ENCODE results near the gene RIPOR3.

DNA sequence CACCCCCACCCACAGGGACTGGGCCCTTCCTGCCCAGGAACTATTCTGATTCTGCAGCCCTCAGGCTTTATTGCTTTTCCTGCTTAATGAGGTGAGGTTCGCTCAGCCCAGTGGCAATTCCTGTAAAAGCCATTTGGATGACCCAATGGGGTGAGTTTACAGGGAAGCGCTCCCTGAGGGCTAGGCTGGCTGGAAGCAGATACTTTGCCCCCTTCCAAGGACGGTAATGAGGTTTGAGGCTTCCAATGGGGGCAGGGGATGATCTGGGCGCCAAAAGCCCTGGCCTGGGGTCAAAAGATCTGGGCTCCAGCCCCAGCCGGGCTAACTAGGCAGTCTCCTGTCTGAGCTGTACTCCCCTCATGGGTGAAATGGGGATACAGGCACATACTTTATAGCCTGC lies 41.8 kb downstream of the RIPOR3 start:
- TF ChIP-seq, protein P1, sequence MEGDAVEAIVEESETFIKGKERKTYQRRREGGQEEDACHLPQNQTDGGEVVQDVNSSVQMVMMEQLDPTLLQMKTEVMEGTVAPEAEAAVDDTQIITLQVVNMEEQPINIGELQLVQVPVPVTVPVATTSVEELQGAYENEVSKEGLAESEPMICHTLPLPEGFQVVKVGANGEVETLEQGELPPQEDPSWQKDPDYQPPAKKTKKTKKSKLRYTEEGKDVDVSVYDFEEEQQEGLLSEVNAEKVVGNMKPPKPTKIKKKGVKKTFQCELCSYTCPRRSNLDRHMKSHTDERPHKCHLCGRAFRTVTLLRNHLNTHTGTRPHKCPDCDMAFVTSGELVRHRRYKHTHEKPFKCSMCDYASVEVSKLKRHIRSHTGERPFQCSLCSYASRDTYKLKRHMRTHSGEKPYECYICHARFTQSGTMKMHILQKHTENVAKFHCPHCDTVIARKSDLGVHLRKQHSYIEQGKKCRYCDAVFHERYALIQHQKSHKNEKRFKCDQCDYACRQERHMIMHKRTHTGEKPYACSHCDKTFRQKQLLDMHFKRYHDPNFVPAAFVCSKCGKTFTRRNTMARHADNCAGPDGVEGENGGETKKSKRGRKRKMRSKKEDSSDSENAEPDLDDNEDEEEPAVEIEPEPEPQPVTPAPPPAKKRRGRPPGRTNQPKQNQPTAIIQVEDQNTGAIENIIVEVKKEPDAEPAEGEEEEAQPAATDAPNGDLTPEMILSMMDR (IDR thresholded peaks at IDR 0.05), result no peak
- TF ChIP-seq ZFX (IDR thresholded peaks at IDR 0.05; ENCODE audit: borderline replicate concordance), result no peak

Measured in 22Rv1 (cell line).